HT1080 (cell line): ENCODE data around the gene SCYGR1. TPM values are rescaled to one million over a fixed set of nuclear protein-coding genes. Genes with fewer than 3 reads are reported as not detected.
A peak's percentile ranks its signal among the peaks of the same experiment; 100 is the strongest.
"Not testable (repeated sequence)": the region's sequence is repeated elsewhere in the genome, so short reads cannot be mapped to it uniquely, and the experiment has no call there.

Source experiments
- DNase-seq: peaks from one replicate; pipeline ENCODE4 v3.0.0-alpha.2; 2015; ENCODE audit warnings: low read depth
- total RNA-seq: library from RNA; depleted of rRNA; stranded (reverse); fragments of >200 nt; shearing (Covaris generic); gene quantifications from 2 replicates; pipeline ENCODE4 v1.2.3, GENCODE V29; 2014

Gene SCYGR1
- total RNA-seq, 1 experiment from 2014 or later, result not detected

DNA sequence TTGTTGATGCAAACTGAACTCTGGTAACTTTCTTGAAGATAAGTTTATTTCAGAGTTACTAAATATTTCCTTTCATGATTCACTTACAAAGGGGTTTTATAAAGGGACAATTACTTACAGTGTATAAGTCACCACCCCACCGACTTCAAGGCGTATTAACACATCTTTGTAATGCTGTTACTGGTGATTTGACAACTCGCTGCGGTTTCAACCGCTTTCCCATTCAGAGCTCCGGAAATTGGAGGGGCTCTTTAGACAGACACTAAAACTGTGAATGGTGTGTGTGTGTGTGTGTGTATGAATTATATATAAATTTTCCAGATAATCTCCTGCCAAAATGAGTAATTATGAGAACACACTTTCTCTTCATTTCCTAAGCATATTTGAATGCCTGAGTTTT is 13.6 kb downstream of the SCYGR1 start:
- peak; percentile 78 for DNase-seq

DNA sequence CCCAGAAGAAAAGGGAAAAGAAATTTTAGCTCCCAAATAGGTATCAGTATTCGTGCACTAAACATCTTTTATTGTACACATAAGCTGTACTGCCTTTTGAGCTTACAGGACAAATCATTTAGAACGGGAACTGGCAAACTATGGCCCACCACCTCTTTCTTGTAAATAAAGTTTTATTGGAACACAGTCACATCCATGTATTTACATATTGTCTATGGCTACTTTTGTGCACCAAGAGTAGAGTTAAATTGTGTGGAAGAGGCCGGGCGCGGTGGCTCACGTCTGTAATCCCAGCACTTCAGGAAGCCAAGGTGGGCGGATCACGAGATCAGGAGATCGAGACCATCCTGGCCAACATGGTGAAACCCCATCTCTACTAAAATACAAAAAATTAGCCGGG is 14.4 kb downstream of the SCYGR1 start:
- DNase-seq, result no peak

DNA sequence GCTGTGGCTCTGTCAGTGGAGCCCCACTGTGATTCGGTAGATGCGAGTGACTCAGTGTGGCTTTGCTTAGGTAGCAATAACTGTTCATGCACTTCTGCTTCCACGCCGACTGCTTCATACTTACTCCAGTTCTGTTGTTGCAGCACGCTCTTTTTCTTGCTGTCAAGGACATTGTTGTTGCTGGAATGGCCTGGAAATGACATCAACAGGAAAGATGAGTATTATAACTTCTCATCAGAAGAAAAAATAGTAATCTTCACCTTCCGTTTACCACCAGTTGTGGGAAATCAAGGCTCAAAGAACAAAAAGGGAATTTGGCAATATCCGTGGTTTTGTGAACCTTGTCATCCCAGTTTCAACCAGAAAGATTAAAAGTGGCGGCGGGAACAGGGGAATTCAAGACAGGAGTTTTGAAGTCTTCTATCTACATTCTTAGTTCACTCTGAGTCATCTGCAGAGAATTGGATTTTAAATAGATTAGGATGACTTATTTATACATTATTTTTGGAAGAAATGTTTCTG is 16.9 kb downstream of the SCYGR1 start:
- peak; percentile 76 for DNase-seq

DNA sequence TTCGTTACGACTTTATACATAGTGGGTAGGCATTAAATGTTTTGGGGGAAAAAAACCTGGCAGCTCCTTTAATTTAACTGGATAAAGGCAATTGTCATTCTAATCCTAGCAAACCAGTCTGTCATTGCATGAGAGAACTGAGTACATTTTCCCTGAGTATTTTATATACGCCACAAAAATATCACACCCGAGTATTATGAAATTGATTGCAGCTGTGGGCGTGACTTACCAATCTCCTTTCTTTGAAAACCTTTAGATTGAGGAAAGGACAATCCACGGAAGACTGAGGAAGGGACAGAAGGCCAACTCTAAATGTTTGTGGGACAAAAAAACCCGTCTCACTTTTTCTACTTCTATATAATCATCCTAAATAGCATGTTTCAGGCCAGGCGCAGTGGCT is 17.7 kb downstream of the SCYGR1 start:
- DNase-seq, result no peak

DNA sequence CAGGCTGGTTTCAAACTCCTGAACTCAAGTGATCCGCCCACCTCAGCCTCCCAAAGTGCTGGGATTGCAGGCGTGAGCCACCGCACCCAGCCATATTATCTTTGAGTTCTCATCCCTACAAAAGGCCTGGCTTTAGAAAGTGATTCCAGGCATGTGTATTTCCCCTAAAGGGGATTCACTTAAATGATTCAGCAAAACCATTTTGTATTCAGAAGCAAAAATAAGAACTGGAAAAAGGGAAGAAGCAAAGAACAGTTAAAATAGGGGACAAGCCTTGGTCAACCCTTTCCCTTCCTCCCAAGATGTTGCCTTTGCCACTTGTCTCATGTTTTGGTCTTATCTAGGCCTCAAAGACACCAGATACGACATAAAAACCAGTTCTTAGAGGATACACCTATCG is 19.2 kb downstream of the SCYGR1 start:
- no peak for DNase-seq

DNA sequence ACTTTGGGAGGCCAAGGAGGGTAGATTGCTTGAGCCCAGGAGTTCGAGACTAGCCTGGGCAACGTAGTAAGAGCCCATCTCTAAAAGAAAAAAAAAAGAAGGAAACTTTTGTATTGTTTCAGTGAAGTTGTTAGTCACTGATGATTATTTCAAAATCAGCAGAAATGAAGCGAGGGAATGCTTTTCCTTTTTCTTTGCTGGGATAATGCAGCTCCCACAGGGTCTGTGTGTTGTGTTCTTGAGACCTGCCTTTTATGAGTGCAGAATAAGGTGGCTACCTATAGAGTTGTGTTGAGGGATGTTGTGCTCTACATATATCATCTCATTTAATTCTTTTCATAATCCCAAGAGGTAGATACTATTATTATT is 20.3 kb downstream of the SCYGR1 start:
- no peak for DNase-seq

- DNase-seq, result peak; percentile 34
These were observed 20.9 kb downstream of the SCYGR1 start for GRCh38 chr2:227366769-227367426.

- no peak for DNase-seq
These were observed 21.9 kb downstream of the SCYGR1 start for GRCh38 chr2:227365833-227366232.

DNA sequence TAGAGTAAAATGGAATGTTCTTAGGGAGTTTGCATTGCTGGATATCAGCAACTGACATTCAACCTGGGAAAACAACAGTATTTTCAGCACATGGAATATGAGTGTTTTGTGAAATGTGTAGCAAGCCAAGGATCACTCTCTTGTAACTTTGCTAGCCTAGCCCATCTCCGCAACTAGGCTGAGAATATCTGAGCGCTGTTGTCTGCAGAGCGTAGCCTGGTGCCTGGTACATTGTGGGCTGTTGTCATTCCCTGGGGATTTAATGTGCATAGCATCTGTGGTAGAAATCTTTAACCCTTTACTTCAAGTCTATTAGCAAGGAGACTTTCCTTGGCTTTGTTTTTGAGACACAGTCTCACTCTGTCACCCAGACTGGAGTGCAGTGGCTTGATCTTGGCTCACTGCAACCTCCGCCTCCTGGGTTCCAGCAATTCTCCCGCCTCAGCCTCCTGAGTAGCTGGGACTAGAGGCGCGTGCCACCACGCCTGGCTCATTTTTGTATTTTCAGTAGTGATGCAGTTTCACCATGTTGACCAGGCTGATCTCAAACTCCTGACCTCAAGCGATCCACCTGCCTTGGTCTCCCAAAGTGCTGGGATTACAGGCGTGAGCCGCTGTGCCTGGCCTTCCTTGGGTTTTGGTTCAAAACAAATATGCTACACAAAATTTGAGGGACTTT is 23.0 kb downstream of the SCYGR1 start:
- not testable (repeated sequence) for DNase-seq

GRCh38 chr2:227363756-227364155 is 24.0 kb downstream of the SCYGR1 start:
- DNase-seq, result no peak

DNA sequence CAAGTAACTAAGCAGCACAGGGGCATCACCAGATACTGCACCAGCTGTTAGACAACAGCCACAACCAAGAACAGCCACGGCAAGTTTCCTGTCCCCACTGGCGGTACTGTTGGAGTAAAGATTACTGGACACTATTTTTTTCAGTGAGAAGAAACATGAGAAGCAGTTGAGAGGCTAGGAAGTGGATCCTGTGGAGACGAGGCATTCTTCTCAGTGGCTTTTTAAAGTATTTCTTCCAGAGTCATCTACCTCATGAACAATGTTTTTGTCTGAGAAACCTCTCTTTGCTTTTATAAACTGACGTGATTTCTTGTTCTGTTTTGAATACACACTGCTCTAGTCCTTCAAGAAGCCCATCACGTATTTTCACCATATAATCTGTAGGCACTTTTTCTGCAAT is 27.4 kb downstream of the SCYGR1 start:
- no peak for DNase-seq

GRCh38 chr2:227351639-227352038 is 36.1 kb downstream of the SCYGR1 start:
- no peak for DNase-seq

DNA sequence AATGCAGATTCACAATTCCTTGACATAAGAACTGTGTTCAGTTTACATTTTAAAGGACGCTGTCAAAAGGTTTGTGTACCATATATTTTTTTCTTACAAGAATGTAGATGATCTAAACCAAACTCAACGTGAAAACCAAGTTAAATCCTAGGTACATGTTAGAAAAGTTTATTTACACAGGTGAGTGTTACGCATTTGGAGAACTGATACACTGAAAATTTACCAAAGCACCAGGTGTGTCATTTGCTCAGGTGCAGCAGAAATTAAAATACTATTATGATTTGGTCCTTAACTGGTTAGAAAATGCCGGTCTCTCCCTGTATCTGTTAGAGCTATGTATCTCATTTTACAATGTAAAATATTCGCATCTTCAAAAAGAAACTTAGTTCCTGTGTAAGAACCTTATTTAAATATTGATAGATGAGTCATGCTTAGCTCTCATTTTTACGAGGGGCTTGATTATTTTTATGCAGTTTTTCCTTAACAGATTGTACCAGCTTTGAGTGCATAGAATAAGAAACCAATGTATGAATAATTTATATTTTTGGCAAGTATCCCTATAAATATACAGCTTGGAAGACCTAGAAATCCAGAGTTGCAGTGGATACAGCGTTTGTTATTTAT is 37.6 kb downstream of the SCYGR1 start:
- no peak for DNase-seq

GRCh38 chr2:227348324-227348723 is 39.4 kb downstream of the SCYGR1 start:
- DNase-seq, result no peak

- DNase-seq, result no peak
These were observed 40.6 kb downstream of the SCYGR1 start for GRCh38 chr2:227347117-227347516.

DNA sequence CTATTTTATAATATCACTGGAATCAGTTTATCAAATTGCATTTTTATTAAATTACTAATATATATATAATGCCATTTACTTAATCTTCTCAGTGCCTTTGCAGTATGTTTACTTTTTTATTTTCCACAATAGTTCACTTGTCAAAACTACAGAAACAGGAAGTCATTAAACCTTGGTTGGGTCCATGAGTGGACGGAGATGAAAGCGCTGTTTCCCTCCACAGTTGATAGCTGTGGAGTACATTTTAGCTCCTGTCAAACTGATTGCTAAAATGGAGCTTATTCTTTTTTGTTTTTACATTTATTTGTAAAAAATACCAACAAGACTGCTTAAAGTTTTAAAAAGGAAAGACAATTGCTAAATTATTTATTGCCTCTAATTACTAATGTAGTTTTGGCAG is 43.5 kb downstream of the SCYGR1 start:
- DNase-seq, result no peak

DNA sequence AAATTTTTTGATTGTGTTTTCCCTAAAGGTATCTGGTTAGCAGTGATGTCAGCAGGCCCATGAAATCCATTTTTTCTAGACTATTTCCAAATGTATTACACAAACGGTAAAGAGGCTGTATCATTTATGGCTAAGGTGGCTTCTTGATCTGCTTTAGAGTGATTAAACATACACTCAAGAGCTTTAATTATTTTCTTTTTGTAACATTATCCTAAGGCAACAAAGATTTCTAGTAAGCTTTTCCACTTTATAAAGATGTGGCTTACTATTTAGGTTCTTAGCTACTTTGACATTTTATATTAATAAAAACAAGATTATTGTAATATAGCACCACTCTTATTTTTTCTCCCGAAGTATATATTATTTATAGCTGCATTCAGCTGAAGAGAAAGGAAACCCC is 46.2 kb downstream of the SCYGR1 start:
- no peak for DNase-seq

- DNase-seq, result no peak
These were observed 47.6 kb downstream of the SCYGR1 start for GRCh38 chr2:227340106-227340505.

- DNase-seq, result no peak
These were observed 48.6 kb downstream of the SCYGR1 start for GRCh38 chr2:227339098-227339599.
